IPS-18c (cell line): ENCODE results near the gene GNGT1.
"Not testable (repeated sequence)": the region's sequence is repeated elsewhere in the genome, so short reads cannot be mapped to it uniquely, and the experiment has no call there.

Experiments used
- H3K4me3 ChIP-seq: 2 replicates; pipeline ENCODE4 v1.7.0; 2013; ENCODE audit warnings: low read depth, mild to moderate bottlenecking, low read length, moderate library complexity; ENCODE audit not compliant: insufficient read depth
- H3K9me3 ChIP-seq: one replicate; pipeline ENCODE4 v1.6.1; 2013; ENCODE audit warnings: mild to moderate bottlenecking, low read length, moderate library complexity; ENCODE audit not compliant: control insufficient read depth, insufficient read depth

Gene GNGT1

GRCh38 chr7:93894966-93895640, 11.3 kb upstream of the GNGT1 start:
- Histone ChIP-seq H3K4me3 (no peak overlapping the region), H3K9me3 (no peaks in the 10 kb centered on the region)

GRCh38 chr7:93895859-93896600, 10.3 kb upstream of the GNGT1 start:
- Histone ChIP-seq H3K4me3 (no peak overlapping the region), H3K9me3 (no peaks in the 10 kb centered on the region)

GRCh38 chr7:93897680-93898079, 8.7 kb upstream of the GNGT1 start:
- H3K4me3 ChIP-seq: no peak overlapping the region
- no peaks in the 10 kb centered on the region for H3K9me3 ChIP-seq

- Histone ChIP-seq H3K9me3 (no peaks in the 10 kb centered on the region), H3K4me3 (no peak overlapping the region)
Measured at GRCh38 chr7:93902777-93903423, 3.5 kb upstream of the GNGT1 start.

- no peaks in the 10 kb centered on the region for H3K9me3 ChIP-seq
- no peak overlapping the region for H3K4me3 ChIP-seq
Measured at GRCh38 chr7:93910076-93910994, 4.0 kb downstream of the GNGT1 start.

- not testable (repeated sequence) for H3K9me3 ChIP-seq, H3K4me3 ChIP-seq
Measured at GRCh38 chr7:93911242-93911641, 4.9 kb downstream of the GNGT1 start.

GRCh38 chr7:93911661-93912060, 5.3 kb downstream of the GNGT1 start:
- H3K4me3 ChIP-seq, H3K9me3 ChIP-seq: not testable (repeated sequence)

GRCh38 chr7:93913197-93913596, 6.8 kb downstream of the GNGT1 start:
- Histone ChIP-seq H3K9me3 (no peaks in the 10 kb centered on the region), H3K4me3 (no peak overlapping the region)

- H3K4me3 ChIP-seq: no peak overlapping the region
Measured at GRCh38 chr7:93914581-93915066, 8.3 kb downstream of the GNGT1 start.

GRCh38 chr7:93915206-93915842, 9.0 kb downstream of the GNGT1 start:
- H3K9me3 ChIP-seq, H3K4me3 ChIP-seq: not testable (repeated sequence)

More at GRCh38 chr7:93914581-93915066, 8.3 kb downstream of the GNGT1 start:
- H3K9me3 ChIP-seq: no peaks in the 10 kb centered on the region

- H3K9me3 ChIP-seq, H3K4me3 ChIP-seq: not testable (repeated sequence)
Measured at GRCh38 chr7:93915888-93916287, 9.5 kb downstream of the GNGT1 start.

GRCh38 chr7:93916315-93916714, 9.9 kb downstream of the GNGT1 start:
- H3K4me3 ChIP-seq, H3K9me3 ChIP-seq: not testable (repeated sequence)

GRCh38 chr7:93920496-93921182, 14.3 kb downstream of the GNGT1 start:
- H3K4me3 ChIP-seq: no peak overlapping the region

GRCh38 chr7:93921186-93921585, 14.8 kb downstream of the GNGT1 start:
- peak overlapping the region; percentile 70; the same call in 1 of the 2 replicates for H3K4me3 ChIP-seq

More at GRCh38 chr7:93920496-93921182, 14.3 kb downstream of the GNGT1 start:
- H3K9me3 ChIP-seq: no peaks in the 10 kb centered on the region

GRCh38 chr7:93921607-93922566, 15.5 kb downstream of the GNGT1 start, which contains the start of gene GNG11:
TSS of gene GNG11 (plus strand) at chr7:93921735. CDS start at chr7:93922138, 403 bp downstream.
- H3K4me3 ChIP-seq: peak within 1 kb of the TSS; percentile 70
- no peaks in the 10 kb centered on the region for H3K9me3 ChIP-seq

More at GRCh38 chr7:93921186-93921585, 14.8 kb downstream of the GNGT1 start:
- H3K9me3 ChIP-seq: no peaks in the 10 kb centered on the region
